SK-N-SH treated with all-trans-retinoic acid at 6 μM for 48 hours (cell line): ENCODE measurements around the gene SORCS2.

ENCODE experiments used
- ATAC-seq: fragments of 200-7000 bp; cut with Tn5 transposase; 3 replicates; pipeline ENCODE4 v1.9.1; 2020; ENCODE audit warnings: mild to moderate bottlenecking, moderate library complexity
- BACH2 ChIP-seq: fragments of 250-450 bp; sonication (Bioruptor Pico); IDR thresholded peaks from 2 replicates; pipeline ENCODE4 v1.9.0; 2021; ENCODE audit warnings: mild to moderate bottlenecking, borderline replicate concordance
- CSDC2 ChIP-seq: fragments of 250-450 bp; sonication (Bioruptor Pico); IDR thresholded peaks from 2 replicates; pipeline ENCODE4 v1.5.0; 2020; ENCODE audit warnings: mild to moderate bottlenecking, moderate library complexity
- ESRRG ChIP-seq: fragments of 250-450 bp; sonication (Bioruptor Pico); IDR thresholded peaks from 2 replicates; pipeline ENCODE4 v1.6.1; 2021; ENCODE audit warnings: mild to moderate bottlenecking
- GLIS3 ChIP-seq: fragments of 250-450 bp; sonication (Bioruptor Pico); IDR thresholded peaks from 2 replicates; pipeline ENCODE4 v1.5.0; 2020; ENCODE audit warnings: mild to moderate bottlenecking, moderate library complexity
- ISL1 ChIP-seq: fragments of 250-450 bp; sonication (Bioruptor Pico); IDR thresholded peaks from 2 replicates; pipeline ENCODE4 v2.1.2; 2022; ENCODE audit warnings: mild to moderate bottlenecking, moderate library complexity
- OSR1 ChIP-seq: fragments of 250-450 bp; sonication (Bioruptor Pico); IDR thresholded peaks from 2 replicates; pipeline ENCODE4 v1.8.0; 2022; ENCODE audit warnings: moderate library complexity, mild to moderate bottlenecking, inconsistent platforms
- PPARA ChIP-seq: fragments of 250-450 bp; sonication (Bioruptor Pico); IDR thresholded peaks from 2 replicates; pipeline ENCODE4 v1.5.0; 2020; ENCODE audit warnings: mild to moderate bottlenecking, borderline replicate concordance
- RARB ChIP-seq: fragments of 250-450 bp; sonication (Bioruptor Pico); IDR thresholded peaks from 2 replicates; pipeline ENCODE4 v1.8.0; 2021; ENCODE audit warnings: mild to moderate bottlenecking, moderate library complexity
- SNAI2 ChIP-seq: fragments of 250-450 bp; sonication (Bioruptor Pico); IDR thresholded peaks from 2 replicates; pipeline ENCODE4 v1.5.0; 2020; ENCODE audit warnings: mild to moderate bottlenecking, moderate library complexity
- TOX ChIP-seq: fragments of 250-450 bp; sonication (Bioruptor Pico); IDR thresholded peaks from 2 replicates; pipeline ENCODE4 v1.8.0; 2021; ENCODE audit warnings: mild to moderate bottlenecking, moderate library complexity, borderline replicate concordance
- TSHZ2 ChIP-seq: fragments of 250-450 bp; sonication (Bioruptor Pico); IDR thresholded peaks from 2 replicates; pipeline ENCODE4 v1.5.0; 2020; ENCODE audit warnings: mild to moderate bottlenecking, moderate library complexity
- ZC3H10 ChIP-seq: fragments of 250-450 bp; sonication (Bioruptor Pico); IDR thresholded peaks from 2 replicates; pipeline ENCODE4 v1.5.1; 2021; ENCODE audit warnings: mild to moderate bottlenecking, moderate library complexity
- ZFP3 ChIP-seq: fragments of 250-450 bp; sonication (Bioruptor Pico); IDR thresholded peaks from 2 replicates; pipeline ENCODE4 v1.5.0; 2020; ENCODE audit warnings: mild to moderate bottlenecking, moderate library complexity
- ZFP30 ChIP-seq: fragments of 450-650 bp; formaldehyde crosslinking; IDR thresholded peaks from 2 replicates; pipeline ENCODE4 v1.5.0; 2022; ENCODE audit warnings: mild to moderate bottlenecking, moderate library complexity
- ZNF565 ChIP-seq: fragments of 450-650 bp; formaldehyde crosslinking; conservative IDR thresholded peaks from 2 replicates; pipeline ENCODE4 v1.5.0; 2020; ENCODE audit warnings: low read depth, mild to moderate bottlenecking, moderate library complexity
- ZNF8 ChIP-seq: fragments of 450-650 bp; formaldehyde crosslinking; IDR thresholded peaks from 2 replicates; pipeline ENCODE4 v1.5.0; 2020; ENCODE audit warnings: mild to moderate bottlenecking, moderate library complexity
- TF ChIP-seq, protein P1 (sequence below): fragments of 250-450 bp; sonication (Bioruptor Pico); IDR thresholded peaks from 2 replicates; pipeline ENCODE4 v1.8.0; 2021; ENCODE audit warnings: low read depth, mild to moderate bottlenecking, moderate library complexity, borderline replicate concordance
- TF ChIP-seq, protein P2 (sequence below): fragments of 250-450 bp; sonication (Bioruptor Pico); IDR thresholded peaks from 2 replicates; pipeline ENCODE4 v1.5.1; 2020; ENCODE audit warnings: low read depth, mild to moderate bottlenecking, moderate library complexity
- TF ChIP-seq, protein P3 (sequence below): fragments of 250-450 bp; sonication (Bioruptor Pico); IDR thresholded peaks from 2 replicates; pipeline ENCODE4 v1.5.1; 2021; ENCODE audit warnings: mild to moderate bottlenecking, moderate library complexity

The SORCS2 gene

GRCh38 chr4:7717946-7718490 is 525.7 kb downstream of the SORCS2 start:
- ATAC-seq, result no peak
- TF ChIP-seq SNAI2 (CRISPR knock-in tag) (no peak), ESRRG (CRISPR knock-in tag) (no peak), ZNF565 (CRISPR knock-in tag) (no peak), ISL1 (no peak), TSHZ2 (CRISPR knock-in tag) (no peak), ZC3H10 (CRISPR knock-in tag) (no peak), ZFP30 (CRISPR knock-in tag) (no peak), RARB (CRISPR knock-in tag) (no peak), TOX (no peak), BACH2 (no peak), GLIS3 (CRISPR knock-in tag) (no peak), CSDC2 (CRISPR knock-in tag) (no peak)
- TF ChIP-seq, protein P1, sequence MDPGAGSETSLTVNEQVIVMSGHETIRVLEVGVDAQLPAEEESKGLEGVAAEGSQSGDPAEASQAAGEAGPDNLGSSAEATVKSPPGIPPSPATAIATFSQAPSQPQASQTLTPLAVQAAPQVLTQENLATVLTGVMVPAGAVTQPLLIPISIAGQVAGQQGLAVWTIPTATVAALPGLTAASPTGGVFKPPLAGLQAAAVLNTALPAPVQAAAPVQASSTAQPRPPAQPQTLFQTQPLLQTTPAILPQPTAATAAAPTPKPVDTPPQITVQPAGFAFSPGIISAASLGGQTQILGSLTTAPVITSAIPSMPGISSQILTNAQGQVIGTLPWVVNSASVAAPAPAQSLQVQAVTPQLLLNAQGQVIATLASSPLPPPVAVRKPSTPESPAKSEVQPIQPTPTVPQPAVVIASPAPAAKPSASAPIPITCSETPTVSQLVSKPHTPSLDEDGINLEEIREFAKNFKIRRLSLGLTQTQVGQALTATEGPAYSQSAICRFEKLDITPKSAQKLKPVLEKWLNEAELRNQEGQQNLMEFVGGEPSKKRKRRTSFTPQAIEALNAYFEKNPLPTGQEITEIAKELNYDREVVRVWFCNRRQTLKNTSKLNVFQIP (CRISPR knock-in tag), result no peak

DNA sequence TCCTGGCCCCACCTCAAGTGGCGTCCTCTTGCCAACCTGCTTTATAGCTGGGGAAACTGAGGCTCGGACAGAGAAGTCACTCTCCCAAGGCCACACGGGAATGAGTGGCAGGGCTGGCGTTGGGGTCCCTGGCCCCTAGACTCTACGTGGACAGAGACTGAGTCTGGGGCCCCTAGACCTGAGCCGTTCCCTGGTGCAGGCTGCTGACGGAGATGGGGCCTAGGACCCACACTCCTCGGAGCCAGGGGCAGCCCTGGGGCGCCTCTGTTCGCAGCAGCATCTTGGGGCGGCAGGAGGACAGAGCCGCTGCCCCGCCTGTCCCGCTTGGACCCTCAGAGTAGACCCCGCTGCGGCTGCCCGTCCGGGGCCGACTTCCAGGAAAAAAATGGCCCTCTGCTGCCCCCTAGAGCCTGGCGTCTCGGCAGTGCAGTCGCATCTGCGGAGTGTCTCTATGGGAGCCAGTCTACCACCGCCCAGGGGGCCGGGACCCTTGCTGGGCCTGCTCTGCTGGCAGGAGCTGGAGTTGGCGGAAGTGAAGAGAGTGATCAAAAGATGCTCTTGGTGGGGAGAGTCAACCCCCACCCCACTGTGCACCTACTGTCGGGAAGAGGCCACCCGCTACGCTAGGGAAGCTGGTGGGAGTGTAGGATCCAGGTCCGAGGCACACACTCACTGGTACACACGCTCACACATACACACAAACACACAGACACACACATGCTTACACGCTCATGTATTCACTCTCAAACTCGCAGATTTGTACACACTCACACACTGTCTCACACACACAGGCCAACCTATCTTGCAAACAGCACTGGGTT is 527.2 kb downstream of the SORCS2 start:
- no peak for TF ChIP-seq CSDC2 (CRISPR knock-in tag)
- TF ChIP-seq PPARA (CRISPR knock-in tag), result no peak
- TF ChIP-seq, protein P2, sequence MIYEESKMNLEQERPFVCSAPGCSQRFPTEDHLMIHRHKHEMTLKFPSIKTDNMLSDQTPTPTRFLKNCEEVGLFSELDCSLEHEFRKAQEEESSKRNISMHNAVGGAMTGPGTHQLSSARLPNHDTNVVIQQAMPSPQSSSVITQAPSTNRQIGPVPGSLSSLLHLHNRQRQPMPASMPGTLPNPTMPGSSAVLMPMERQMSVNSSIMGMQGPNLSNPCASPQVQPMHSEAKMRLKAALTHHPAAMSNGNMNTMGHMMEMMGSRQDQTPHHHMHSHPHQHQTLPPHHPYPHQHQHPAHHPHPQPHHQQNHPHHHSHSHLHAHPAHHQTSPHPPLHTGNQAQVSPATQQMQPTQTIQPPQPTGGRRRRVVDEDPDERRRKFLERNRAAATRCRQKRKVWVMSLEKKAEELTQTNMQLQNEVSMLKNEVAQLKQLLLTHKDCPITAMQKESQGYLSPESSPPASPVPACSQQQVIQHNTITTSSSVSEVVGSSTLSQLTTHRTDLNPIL (CRISPR knock-in tag), result no peak
- no peak for TF ChIP-seq ZNF565 (CRISPR knock-in tag)
- TF ChIP-seq ZNF8 (CRISPR knock-in tag), result no peak
- no peak for TF ChIP-seq TSHZ2 (CRISPR knock-in tag)
- ATAC-seq, result peak; percentile 94

GRCh38 chr4:7721984-7722551 is 529.7 kb downstream of the SORCS2 start:
- ATAC-seq, result no peak
- TF ChIP-seq, protein P3, sequence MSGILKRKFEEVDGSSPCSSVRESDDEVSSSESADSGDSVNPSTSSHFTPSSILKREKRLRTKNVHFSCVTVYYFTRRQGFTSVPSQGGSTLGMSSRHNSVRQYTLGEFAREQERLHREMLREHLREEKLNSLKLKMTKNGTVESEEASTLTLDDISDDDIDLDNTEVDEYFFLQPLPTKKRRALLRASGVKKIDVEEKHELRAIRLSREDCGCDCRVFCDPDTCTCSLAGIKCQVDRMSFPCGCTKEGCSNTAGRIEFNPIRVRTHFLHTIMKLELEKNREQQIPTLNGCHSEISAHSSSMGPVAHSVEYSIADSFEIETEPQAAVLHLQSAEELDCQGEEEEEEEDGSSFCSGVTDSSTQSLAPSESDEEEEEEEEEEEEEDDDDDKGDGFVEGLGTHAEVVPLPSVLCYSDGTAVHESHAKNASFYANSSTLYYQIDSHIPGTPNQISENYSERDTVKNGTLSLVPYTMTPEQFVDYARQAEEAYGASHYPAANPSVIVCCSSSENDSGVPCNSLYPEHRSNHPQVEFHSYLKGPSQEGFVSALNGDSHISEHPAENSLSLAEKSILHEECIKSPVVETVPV (CRISPR knock-in tag), result no peak
- TF ChIP-seq ISL1 (no peak), ZNF8 (CRISPR knock-in tag) (no peak), SNAI2 (CRISPR knock-in tag) (no peak), ZNF565 (CRISPR knock-in tag) (no peak), OSR1 (CRISPR knock-in tag) (no peak), ZFP30 (CRISPR knock-in tag) (no peak), ZFP3 (CRISPR knock-in tag) (no peak), PPARA (CRISPR knock-in tag) (no peak), RARB (CRISPR knock-in tag) (no peak)
- TF ChIP-seq, protein P2 (CRISPR knock-in tag), result no peak
- TF ChIP-seq, protein P1 (CRISPR knock-in tag), result no peak
